Inflammatory macrophage treated with lipopolysaccharide for 1 hour (primary cell): Measurements from ENCODE around the gene POU2AF2.
A peak's percentile ranks its signal among the peaks of the same experiment; 100 is the strongest.
"Not testable (repeated sequence)": the region's sequence is repeated elsewhere in the genome, so short reads cannot be mapped to it uniquely, and the experiment has no call there.

ENCODE experiments used
- DNase-seq, 2 donors: peaks; one replicate each; pipeline ENCODE4 v3.0.0-alpha.2; 2020 to 2022

The POU2AF2 gene, protein sequence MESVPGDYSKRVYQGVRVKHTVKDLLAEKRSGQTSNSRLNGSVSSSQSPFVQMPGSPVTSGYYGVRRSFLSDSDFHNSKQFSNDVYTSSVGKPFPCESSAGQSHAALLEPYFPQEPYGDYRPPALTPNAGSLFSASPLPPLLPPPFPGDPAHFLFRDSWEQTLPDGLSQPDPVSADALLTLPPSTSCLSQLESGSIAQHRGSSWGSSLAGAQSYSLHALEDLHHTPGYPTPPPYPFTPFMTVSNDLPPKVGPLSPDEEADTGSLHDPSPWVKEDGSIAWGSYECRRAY

DNA sequence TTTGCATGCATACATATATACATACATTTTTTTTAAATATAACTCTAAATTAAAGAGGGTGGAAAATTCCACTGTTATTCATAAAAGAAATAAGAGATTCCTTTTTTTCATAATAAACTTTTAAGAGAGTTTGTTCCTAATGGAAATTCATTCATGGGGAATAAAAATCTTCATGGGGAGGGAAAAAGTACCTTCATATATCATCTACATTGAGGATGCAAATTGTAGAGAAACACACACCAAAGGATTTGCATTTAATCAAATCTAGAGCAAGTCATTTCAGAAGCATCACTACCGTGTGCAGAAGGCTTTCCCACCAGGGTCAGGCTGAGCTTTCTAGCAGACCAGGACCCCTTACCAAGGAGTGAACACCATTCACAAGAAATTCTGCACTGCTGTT is at the start of gene POU2AF2:
TSS of gene POU2AF2 (plus strand) at position 301 of the 400 bp plus-strand sequence. CDS start 129 bp downstream, outside the sequence.
- no peak for DNase-seq

DNA sequence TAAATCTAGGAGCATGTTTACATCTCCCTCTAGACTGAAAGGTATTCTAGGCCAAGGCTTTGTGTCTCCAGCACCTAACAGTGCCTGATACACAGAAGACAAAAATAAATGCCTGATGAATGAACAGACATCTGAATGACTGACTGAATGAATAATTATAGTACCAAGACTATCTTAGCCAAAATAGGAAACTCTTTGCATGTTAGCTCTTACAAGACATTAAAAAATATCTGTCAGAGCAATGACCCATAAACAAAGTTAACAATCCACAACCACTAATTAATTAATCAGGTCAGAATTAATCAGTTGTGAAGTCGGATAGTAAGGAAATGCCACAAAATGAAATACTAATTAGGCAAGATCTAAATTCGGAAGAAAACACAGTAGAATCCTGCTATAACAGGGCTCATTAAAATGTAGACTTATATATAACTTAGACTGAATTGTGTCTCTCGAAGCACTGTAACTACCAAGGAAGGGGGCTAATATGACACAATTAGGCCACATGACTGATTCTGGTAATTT is 45.5 kb upstream of the POU2AF2 start:
- DNase-seq: no peak

DNA sequence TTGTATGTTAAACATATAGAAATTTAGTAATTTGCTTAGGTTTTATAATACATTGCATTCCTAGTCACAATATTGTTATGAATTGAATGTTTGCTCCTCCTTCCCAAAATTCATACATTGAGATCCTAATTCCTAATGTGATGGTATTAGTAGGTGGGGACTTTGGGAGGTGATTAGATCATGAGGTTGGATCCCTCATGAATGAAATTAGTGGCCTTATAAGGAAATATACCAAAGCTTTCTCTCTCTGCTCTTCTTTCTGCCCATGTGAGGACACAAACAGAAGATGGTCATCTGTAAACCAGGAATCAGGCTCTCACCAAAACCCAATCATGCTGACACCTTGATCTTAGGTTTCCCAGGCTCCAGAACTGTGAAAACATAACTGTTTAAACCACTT is 41.3 kb upstream of the POU2AF2 start:
- DNase-seq: no peak

DNA sequence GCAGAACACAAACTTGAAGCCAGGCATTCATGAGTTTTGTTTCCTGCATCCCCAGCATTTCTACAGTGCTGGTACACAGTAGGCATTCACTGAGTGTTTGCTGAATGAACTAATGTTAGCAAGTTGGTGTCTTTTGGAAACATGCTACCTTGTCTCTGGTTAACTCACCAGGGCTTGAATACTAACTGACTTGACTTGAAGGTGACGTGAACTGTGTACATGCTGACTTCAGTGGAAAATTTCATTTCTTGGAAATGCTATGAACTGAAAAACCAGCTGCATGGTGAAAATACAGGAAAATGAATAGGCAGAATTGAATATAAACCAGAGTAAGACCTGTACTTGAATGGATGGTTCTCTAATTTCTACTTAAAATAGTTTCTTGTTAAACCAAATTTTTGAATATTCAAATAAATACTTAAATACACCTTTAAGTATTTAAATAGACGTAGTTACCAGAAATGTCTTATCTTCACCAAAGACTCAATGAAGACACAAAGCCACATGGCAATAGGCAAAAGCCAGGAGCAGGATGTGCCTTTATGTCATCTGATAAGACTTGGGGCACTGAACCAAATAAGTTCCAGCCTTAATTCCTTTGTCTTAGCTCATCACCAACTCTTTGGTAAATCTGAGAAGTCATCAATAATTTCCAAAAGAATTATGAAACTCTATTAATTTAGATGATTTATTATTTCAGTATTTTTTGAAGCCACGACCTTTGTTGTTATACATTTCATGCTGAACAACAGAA is 39.7 kb upstream of the POU2AF2 start:
- no peak for DNase-seq

DNA sequence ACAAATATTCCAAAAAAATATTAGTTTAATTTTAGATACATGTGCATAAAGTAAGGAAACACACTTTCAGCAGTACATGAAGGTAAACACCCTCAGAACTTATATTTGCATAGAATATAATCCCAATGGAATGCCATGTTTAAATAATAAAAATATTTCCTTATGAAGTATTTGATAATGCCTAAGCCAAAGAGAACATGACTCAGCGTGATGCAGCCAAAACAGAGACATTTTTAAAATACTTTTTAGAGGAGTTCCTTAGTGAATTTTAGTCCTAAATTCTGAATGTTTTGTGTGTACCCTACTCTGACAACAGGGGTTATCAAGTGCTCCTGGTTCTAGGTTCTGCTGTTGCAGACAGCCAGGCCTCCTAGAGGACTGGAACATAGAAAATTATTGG is 39.1 kb upstream of the POU2AF2 start:
- DNase-seq: no peak

DNA sequence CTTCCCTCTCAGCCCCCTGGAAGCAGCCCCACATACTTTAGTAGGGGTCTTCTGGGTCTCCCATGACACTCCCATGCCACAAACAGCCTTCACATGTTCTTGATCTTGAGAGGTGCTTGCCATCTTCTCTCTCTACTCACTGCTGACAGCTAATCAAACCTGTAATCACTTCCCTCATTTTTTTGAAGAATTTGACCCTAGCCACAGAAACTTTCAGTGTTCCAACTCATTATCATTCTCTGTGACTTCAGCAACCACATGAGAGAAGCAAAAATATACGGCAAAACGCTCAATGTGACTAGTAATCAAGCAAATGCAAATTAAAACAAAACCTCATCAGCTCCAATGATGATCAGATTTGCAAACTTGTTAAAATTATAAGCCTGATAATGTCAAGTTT is 38.3 kb upstream of the POU2AF2 start:
- no peak for DNase-seq

DNA sequence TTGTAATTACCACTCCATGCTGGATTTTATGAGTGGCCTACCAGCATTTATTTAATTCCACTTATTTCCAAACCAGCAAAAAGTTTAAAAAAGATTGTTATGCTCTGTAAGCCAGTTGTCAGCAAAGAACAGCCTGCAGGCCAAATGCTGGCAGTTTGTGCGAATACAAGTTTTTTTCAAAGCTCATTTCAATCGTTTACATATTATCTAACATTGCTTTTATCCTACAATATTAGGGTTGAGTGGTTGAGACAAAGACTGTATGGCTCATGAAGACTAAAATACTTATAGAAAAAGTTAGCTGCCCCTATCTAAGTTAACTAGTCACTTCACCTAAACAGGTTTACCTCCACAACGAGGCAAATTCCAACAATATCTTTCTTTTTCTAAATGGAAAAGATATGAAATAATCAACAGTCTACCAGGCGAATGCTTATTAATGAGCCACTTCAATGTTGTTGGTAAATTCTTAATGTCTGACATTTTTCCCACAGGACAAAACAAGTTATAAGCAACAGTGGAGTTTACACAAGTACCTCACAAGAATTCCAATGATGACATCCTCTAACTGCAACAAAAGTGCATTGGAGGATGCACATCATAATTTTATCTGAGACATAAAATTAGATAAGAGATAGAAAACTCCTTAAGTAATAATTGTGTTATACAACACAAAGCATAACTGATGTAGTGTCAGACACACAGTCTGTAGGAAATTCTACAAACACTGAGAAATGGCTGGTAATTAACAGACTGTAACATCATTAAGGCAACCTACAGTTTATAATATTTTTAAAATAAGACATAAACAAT is 35.8 kb upstream of the POU2AF2 start:
- DNase-seq: no peak

DNA sequence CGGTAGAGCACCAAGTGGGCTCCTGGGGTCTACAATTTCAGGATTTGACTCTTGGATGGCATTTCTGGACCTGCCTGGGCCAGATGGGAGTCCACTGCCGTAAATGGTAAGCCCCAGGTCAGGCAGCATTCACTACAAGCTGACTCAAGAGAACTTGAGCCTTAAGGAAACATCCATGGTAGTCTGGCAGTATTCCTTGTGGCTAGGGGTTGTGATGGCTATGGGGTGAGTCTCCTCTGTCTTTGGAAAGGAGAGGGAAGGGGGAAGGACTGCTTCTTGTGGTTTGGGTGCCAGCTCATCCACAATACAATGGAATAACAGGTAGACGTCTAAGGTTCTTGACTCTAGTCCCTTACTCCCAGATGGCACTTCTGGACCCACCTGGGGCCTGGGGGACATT is 32.3 kb upstream of the POU2AF2 start:
- DNase-seq: no peak

DNA sequence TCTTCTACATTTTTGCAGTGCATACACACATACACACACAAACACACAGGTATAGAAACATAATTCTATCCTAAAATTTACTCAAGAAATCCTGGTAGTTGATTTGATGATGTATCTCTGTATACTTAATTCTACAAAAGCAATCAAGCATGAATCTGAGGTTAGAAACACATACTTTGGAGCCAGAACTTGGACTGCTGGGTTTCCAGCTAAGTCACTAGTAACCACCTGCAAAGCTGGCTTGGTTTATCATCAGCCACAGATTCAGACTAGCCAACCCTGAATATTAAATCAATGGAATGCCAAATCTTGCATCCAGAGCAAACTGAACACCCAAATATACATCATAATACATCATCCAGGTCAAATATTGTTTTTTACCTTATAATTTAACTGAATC is 24.8 kb upstream of the POU2AF2 start:
- DNase-seq: no peak

DNA sequence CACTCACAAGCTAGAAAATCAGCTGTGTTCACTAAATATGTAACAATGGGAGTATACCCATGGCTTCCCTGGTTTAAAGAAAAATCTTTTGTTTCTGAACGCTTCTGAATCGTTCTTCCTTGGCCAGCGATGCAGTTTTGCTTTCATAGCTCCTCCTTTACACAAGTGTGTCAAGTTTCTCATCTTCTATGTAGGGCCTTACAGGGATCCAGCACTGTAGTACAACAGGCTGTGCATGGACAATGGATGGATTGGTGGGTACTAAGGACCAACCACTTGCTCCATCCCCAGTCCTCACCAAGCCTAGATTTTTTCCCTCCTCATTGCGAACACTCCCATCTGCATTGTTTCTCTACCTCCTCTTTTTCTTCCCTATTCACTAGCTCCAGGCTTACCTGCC is 24.3 kb upstream of the POU2AF2 start:
- DNase-seq: no peak

DNA sequence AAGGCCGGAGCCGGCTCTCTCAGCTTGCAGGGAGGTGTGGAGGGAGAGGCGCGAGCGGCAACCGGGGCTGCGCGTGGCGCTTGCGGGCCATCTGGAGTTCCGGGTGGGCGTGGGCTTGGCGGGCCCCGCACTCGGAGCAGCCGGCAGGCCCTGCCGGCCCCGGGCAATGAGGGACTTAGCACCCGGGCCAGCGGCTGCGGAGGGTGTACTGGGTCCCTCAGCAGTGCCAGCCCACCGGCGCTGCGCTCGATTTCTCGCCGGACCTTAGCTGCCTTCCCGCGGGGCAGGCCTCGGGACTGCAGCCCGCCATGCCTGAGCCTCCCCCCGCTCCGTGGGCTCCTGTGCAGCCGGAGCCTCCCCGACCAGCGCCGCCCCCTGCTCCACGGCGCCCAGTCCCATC is 23.6 kb upstream of the POU2AF2 start:
- not testable (repeated sequence) for DNase-seq

DNA sequence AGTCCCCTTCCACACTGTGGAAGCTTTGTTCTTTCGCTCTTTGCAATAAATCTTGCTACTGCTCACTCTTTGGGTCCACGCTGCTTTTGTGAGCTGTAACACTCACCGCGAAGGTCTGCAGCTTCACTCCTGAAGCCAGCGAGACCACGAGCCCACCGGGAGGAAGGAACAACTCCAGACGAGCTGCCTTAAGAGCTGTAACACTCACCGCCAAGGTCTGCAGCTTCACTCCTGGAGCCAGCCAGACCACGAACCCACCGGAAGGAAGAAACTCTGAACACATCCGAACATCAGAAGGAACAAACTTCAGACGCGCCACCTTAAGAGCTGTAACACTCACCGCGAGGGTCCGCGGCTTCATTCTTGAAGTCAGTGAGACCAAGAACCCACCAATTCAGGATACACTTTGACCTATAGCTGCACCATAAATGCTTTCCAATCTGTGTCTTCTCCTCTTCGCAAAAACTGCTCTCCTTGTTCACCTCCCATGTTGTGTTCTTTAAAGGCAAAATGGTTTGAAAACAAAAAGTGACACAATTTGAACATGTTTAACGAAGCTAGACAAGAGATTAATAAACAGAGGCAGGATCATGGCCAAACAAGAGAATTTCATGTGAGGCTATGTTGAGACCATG is 22.6 kb upstream of the POU2AF2 start:
- not testable (repeated sequence) for DNase-seq

DNA sequence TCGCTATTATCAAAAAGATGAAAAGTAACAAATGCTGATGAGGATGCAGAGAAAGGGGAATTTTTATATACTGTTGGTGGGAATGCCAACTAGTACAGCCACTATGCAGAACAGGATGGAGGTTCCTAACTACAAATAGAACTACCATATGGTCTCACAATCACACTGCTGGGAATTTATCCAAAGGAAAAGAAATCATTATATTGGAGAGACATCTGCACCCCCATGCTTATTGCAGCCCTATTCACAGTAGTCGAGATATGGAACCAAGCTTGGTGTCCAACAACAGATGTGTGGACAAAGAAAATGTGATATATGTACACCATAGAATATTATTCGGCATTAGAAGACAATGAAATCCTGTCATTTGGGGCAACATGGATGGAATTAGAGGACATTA is 19.6 kb upstream of the POU2AF2 start:
- no peak for DNase-seq

DNA sequence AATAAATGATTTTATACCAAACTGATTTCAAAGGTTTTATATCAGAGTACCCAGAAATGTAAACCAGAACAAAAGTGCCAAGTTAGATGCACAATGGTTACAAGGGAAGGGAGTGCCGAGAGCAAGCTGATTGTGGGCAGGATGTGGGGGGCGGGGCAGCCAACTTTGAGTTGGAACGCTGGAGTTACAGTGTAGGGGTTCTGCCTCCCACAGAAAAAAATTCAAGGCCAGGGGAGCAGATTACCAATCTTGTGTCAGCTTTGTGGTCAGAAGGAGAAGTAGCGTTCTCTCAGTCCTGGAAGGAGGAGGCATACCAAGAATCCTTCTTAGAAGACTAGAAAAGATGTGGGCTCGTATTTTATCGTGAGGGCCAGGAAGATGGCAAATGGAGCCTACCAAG is 15.9 kb upstream of the POU2AF2 start:
- peak; percentile 10 to 28 for DNase-seq

DNA sequence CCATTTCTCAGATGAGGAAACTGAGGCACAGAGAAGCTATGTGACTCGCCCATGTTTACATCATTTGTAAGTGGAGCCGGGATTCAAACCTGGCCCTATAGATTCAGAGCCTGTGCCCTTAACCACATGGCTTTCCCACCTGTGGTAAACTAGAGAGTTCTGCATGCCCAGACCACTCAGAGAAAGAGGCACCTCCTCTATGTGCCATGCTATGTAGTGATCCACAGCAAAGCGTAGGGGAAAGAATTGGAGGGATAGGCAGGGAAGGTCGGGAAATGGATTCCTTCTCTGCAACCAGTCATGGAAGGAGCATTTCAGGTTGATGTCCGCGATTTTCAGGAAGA is 15.4 kb upstream of the POU2AF2 start:
- no peak for DNase-seq

DNA sequence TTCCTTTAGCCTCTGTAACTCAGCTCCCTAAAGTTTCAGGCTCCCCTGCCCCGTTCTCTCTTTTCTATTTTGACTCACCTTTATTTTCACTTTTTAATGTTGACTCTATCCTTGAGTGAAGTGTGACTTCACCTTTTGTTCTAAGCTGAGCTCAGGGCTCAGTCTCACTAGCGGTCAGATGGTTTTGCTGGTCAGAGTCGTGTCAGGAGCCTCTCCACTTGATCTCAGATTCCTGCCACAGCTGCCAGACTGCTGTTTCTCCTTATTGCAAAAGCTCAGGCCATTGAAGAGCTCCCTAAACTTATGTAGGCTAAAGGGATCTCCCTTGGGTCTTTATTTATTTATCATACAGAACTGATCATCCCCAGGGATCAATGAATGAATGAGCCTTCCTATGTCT is 13.7 kb upstream of the POU2AF2 start:
- no peak for DNase-seq

DNA sequence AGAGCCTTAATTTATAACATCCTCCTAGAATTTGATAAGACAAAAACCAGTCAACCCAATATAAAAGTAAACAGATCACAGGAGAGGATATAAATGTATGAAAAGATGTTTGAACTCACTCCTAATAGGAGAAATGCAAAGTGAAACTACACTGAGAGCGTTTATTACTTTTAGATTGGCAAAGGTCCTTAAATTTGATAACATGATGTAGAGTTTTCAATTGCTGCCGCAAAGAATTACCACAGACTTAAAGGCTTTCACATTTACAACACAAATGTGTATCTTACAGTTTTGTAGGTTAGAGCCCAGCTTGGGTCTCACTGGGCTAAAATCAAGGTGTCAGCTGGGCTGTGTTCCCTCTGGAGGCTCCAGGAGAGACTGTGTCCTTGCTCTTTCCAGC is 9.1 kb upstream of the POU2AF2 start:
- DNase-seq: no peak

DNA sequence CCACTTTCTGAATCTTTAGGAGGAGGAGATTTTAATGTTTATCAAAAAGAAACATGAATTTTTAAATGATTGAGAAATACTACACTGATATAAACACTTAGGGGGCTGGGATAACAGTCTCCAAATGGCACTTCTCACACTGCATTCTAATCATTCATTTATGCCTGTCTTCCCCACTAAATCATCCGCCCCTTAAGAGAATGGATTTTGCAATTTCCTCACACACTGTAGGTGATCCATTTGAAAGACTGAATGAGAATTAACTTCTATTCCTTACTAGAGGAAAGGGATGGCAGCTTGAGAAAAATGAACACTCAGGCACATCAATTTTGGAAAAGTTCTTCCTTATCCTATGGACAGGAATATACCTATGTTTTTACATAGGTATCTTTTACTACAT is 7.6 kb upstream of the POU2AF2 start:
- no peak for DNase-seq

DNA sequence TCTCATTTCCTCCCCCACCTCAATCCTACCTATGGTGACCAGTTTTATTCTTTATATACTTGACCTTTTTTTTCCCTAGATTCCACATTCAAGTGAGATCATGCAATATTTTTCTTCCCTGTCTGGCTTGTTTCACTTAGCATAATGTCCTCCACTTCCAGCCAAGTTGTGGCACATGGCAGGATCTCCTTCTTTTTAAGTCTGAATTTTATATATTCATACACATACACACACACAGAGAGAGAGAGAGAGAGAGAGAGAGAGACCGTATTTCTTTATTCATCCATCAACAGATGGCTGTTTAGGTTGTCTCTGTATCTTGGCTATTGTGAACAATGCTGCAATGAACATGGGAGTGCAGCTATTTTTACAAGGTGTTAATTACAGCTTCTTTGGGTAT is 1.4 kb downstream of the POU2AF2 start:
- DNase-seq: no peak

DNA sequence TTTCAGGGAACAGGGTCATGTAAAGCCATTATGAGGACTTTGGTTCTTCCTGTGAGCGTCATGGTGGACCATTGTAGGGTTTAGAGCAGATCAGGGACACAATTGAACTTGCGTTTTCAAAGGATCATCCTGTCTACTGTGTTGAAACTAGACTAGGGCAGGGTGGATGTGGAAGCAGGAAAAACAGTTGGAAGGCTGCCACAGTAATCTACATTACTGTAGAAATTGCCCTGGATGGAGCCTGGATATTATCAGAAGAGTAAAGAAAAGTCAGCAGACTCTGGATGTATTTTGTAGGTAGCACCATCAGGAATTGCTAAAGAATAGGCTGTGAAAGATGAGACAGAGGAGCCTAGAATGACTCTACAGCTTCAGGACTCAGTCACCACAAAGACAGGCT is 5.4 kb downstream of the POU2AF2 start:
- no peak for DNase-seq

DNA sequence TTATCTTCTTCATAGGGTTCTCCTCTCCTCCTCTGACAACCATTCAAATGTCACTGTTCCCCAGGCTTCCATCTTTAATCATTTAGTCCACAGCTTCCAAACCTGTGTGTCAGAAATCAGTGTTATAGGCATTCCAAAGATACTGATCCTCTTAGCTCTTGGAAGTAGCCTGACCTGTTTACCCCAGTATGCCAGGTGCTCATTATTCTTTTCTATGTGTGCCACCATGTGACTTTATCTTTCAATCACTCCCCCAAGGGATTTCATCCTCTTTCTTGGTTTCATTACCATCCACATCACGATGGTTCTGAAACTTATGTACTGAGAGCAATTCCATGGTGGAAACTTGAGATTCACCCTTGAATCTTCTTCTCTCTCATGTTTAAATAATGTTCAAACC is 7.6 kb downstream of the POU2AF2 start:
- DNase-seq: no peak

DNA sequence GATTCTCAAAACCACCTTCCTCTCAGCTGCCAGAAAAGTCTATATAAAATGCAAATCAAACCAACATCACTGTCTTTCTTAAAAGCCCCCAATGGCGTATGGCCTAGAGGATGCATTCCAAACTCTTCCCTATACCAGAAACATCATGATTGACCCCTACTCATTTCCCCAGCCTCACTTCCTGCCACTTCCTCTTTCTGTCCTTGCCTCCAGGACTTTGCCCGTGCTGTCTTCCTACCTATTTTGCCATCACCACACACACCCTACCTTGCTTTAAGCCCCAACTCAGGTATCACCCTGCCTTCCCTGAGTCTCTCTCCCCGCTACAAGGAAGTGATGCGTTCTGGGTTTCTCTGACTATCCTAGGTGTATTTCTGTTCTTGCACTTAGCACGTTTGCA is 8.1 kb downstream of the POU2AF2 start:
- DNase-seq: no peak

DNA sequence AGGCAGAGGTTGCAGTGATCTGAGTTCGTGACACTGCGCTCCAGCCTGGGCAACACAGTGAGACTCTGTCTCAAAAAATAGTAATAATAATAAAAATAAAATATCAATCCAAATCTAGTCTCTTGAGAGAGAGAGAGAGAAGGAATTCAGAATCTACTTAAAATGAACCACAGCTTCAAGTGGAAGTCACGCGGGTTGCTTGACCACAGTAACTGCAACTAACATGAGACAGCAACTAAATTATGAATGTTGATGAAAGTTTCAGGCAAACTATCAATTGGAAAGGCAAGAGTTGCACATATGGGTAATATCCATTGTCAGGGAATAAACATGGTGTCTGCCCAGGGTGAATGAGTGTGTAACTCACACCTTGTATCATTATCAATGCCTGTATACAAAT is 12.5 kb downstream of the POU2AF2 start:
- no peak for DNase-seq
